ENCODE data around the gene ZNF48. TPM values are rescaled to one million over a fixed set of nuclear protein-coding genes. Genes with fewer than 3 reads are reported as not detected.

The ZNF48 gene
- total RNA-seq, 8 experiments from 2014 or later, result 2.2 to 49.5 (median 18.4) TPM

DNA sequence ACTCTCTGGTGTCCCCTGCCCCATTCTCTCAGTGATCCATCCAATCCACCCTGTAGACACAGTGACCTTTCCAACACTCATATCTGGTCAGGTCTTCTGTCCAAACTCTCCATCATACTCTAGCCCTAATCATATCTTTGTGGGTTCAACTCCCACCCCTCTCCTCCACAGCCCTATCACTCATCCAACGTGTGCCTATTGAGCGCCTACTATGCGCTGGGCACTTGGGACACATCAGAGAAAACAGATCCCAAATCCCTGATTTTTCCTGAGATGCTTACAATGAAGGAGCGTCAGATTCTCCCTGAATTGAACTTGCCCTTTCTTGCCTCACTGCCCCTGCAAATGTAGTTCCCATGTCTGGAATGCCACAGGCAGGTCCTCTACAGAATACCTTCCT lies 32.8 kb downstream of the ZNF48 start:
- no peak overlapping the region for H3K4me3 ChIP-seq
- no peak overlapping the region for H3K27ac ChIP-seq
- 80 to 100% (median 97%) methylated on average over 1 to 4 of the region's 4 CpGs; no CpG with 5 or more reads in 3 of the 10 experiments for WGBS, 10 experiments
- in situ Hi-C loops (cut with MboI; ENCODE audit: low pct_unique_long_range_greater_than_20kb in 2 of 9, low sequenced_read_pairs in 9 of 9, unreplicated experiment in 9 of 9), result loop anchor here in 5 of 9 experiments (25.0 kb wide), 1 partner anchor 209 kb away; no protein-coding TSS in a partner anchor
- no peak for ATAC-seq (replicated peaks in 6 of 8)
- H3K4me1 ChIP-seq (replicated peaks in 1 of 2), result peaks cover 10 to 16% of the 10 kb centered on the region in 2 donors

DNA sequence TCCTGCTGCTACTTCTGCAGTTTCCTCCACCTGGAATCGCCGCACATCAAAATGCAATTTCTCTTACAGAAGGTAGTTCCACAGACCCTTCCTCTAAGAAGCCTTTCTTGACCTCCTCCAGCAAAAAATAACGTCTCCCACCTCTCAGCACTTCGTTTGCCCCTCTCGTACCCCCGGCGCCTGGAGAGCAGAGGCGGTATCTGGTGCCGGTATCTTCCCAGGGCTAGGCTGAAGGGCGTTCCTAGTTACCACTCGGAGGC lies 34.1 kb downstream of the ZNF48 start:
- WGBS, 10 experiments, result 0 to 24% (median 7%) methylated on average over 2 to 8 of the region's 11 CpGs; no CpG with 5 or more reads in 3 of the 10 experiments
- H3K4me1 ChIP-seq (replicated peaks in 1 of 2), result peaks cover 10 to 16% of the 10 kb centered on the region in 2 donors
- H3K4me3 ChIP-seq, result peak overlapping the region; percentile 54 to 70 (median 56)
- in situ Hi-C loops (cut with MboI; ENCODE audit: low pct_unique_long_range_greater_than_20kb in 2 of 9, low sequenced_read_pairs in 9 of 9, unreplicated experiment in 9 of 9), result loop anchor here in 5 of 9 experiments (25.0 kb wide), 1 partner anchor 208 kb away; no protein-coding TSS in a partner anchor
- no peak overlapping the region for H3K27ac ChIP-seq
- ATAC-seq (replicated peaks in 6 of 8), result peak in 2 of 8 experiments; percentile 6 to 20

DNA sequence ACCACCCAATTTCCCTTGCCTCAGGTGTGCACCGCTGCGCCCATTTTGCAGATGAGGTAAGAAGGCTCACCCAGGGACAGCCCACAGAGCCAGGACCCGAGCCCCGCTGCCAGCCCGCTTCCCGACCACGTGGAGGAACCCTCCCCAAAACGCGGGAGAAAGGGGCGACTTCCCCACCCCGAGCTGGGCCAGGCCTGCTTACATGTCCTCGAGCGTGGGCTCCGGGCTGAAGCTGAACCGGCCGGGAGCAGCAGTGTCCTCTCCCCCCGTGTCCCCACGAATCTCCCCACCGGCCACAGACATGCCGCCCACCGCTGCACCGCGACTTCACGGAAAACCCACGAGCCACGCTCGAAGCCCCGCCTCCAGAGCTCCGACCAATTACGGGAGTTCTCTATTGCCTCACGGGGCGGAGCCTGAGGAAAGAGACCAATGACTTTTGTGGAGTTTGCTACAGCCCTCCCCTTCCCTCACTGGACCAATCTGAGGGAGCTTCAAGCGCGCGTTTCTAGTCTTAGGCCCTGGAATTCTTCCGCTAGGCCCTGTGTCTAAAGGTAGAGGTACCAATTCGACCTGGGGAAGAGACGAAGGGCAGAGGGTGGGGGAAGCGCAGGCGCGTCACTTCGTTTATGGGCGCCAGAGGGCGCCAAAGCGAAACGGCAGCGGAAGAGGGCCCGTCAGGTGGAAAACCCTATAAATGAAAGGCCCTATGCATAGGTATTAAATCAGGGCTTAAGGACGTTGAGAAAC lies 34.6 kb downstream of the ZNF48 start, which contains the start of gene DCTPP1:
Gene DCTPP1 (minus strand): TSS at position 353 of the 750 bp plus-strand sequence. CDS start 50 bp downstream, at position 303.
- Histone ChIP-seq H3K4me3 (peak within 1 kb of the TSS; percentile 54 to 70 (median 56)), H3K4me1 (replicated peaks in 1 of 2) (peaks cover 10 to 16% of the 10 kb centered on the region in 2 donors), H3K27ac (peak within 1 kb of the TSS; percentile 78 to 79)
- ATAC-seq (replicated peaks in 6 of 8), result peak; percentile 97 to 99 (median 98)
- in situ Hi-C loops (cut with MboI; ENCODE audit: low pct_unique_long_range_greater_than_20kb in 2 of 9, low sequenced_read_pairs in 9 of 9, unreplicated experiment in 9 of 9), result loop anchor here in 5 of 9 experiments (25.0 kb wide), 1 partner anchor 207 kb away; no protein-coding TSS in a partner anchor
- 0 to 39% (median 0%) methylated on average over 3 to 21 of the region's 49 CpGs; no CpG with 5 or more reads in 5 of the 10 experiments for WGBS, 10 experiments

DNA sequence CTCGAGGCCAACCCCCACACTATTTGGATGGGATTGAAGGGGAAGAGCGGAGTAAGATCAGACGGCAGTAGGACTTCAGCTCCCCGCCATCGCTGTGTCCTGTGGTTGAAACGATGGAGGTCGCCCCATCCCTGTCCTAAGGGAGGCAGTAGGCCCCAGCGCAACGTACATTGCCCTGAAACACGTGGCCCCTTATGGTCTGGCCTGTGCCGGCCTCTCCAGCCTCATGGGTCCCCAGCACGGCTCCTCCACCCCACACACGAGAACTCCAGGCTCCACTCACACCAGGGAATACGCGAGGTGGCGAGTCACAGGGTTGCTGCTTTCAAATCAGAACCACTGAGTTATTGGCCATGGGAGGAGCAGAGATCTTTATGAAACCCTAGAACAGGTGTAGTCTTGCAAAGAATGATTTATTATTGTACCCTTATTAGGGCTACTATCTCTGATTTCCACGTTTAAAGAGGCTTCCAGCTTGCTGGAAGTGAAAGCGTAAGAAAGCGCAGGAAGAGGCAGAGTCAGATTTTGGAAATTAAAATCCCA lies 35.3 kb downstream of the ZNF48 start:
- H3K27ac ChIP-seq, result peak overlapping the region; percentile 78 to 79
- in situ Hi-C loops (cut with MboI; ENCODE audit: low pct_unique_long_range_greater_than_20kb in 2 of 9, low sequenced_read_pairs in 9 of 9, unreplicated experiment in 9 of 9), result loop anchor here in 5 of 9 experiments (25.0 kb wide), 1 partner anchor 207 kb away; no protein-coding TSS in a partner anchor
- 28 to 100% (median 84%) methylated on average over 2 to 12 of the region's 19 CpGs; no CpG with 5 or more reads in 1 of the 10 experiments for WGBS, 10 experiments
- peak overlapping the region; percentile 11 to 70 (median 56) for H3K4me3 ChIP-seq
- peak; percentile 16 to 72 (median 50) for ATAC-seq (replicated peaks in 6 of 8)
- peaks cover 10 to 16% of the 10 kb centered on the region in 2 donors for H3K4me1 ChIP-seq (replicated peaks in 1 of 2)

DNA sequence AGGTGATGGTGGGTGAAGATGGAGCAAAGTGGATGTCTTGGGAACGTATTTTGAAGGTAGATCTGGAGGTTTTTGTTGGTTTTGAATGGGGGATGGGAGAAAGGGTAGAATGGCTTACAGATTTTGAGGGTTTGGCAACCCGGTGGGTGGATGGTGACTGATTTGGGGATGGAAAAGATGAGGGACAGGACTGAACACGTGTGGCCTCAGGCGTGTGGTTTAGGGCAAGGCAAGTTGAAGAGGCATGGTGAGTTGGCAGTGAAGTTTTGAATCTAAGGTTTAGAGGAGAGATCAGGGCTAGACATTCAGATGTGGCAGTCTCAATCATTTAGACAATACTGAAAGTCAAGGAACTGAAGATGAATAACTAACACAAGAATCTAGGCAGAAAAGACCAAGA lies 39.6 kb downstream of the ZNF48 start:
- in situ Hi-C loops (cut with MboI; ENCODE audit: low pct_unique_long_range_greater_than_20kb in 2 of 9, low sequenced_read_pairs in 9 of 9, unreplicated experiment in 9 of 9), result loop anchor here in 5 of 9 experiments (25.0 kb wide), 1 partner anchor 202 kb away; no protein-coding TSS in a partner anchor
- 10 to 71% (median 55%) methylated on average over 1 to 4 of the region's 4 CpGs; no CpG with 5 or more reads in 2 of the 10 experiments for WGBS, 10 experiments

DNA sequence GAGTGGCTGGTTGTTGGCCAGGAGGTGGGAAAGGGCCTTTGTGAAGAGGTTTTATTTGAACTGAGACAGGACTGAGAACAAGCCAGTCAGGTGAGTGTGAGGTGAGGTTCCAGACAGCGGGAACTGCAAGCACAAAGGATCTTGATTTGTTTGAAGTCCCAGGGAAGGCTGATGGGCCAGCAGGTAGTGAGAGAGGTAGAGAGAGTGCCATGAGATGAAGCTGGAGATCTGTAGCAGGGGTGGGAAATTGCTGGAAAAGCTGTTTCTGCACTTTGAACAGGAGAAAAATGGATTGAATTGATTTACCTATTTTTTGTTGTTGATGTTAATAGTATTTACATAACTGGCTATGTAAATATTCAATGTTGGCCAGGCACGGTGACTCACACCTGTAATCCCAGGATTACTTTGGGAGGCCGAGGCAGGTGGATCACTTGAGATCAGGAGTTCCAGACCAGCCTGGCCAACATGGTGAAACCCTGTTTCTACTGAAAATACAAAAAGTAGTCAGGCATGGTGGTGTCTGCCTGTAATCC lies 42.4 kb downstream of the ZNF48 start:
- 0 to 83% (median 67%) methylated on average over 1 to 3 of the region's 3 CpGs; no CpG with 5 or more reads in 5 of the 10 experiments for WGBS, 10 experiments
- Histone ChIP-seq H3K27ac (no peak overlapping the region), H3K4me1 (replicated peaks in 1 of 2) (no peaks in the 10 kb centered on the region), H3K4me3 (no peak overlapping the region)
- no peak for ATAC-seq (replicated peaks in 6 of 8)
- in situ Hi-C loops (cut with MboI; ENCODE audit: low pct_unique_long_range_greater_than_20kb in 2 of 9, low sequenced_read_pairs in 9 of 9, unreplicated experiment in 9 of 9), result loop anchor here in 5 of 9 experiments (25.0 kb wide), 1 partner anchor 200 kb away; no protein-coding TSS in a partner anchor

More for the DNA sequence above, 39.6 kb downstream of the ZNF48 start:
- no peak for ATAC-seq (replicated peaks in 6 of 8)
- Histone ChIP-seq H3K4me3 (no peak overlapping the region), H3K27ac (no peak overlapping the region), H3K4me1 (replicated peaks in 1 of 2) (peaks cover 6 to 8% of the 10 kb centered on the region in 2 donors)

DNA sequence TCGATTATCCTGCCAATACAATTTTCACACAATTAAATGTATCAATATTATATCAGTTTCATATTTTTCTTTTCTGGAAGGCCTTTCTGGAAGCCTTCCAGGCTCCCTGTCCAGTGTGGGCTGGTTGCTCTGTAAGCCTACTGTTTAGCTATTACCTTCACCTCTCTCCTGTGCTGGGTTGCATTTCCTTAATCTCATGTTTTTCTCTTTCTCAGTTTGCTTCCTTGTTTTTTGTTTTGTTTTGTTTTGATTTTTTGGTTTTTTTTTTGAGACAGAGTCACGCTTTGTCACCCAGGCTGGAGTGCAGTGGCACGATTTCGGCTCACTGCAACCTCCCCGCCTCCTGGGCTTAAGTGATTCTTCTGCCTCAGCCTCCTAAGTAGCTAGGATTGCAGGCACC lies 43.6 kb downstream of the ZNF48 start:
- in situ Hi-C loops (cut with MboI; ENCODE audit: low pct_unique_long_range_greater_than_20kb in 2 of 9, low sequenced_read_pairs in 9 of 9, unreplicated experiment in 9 of 9), result loop anchor here in 5 of 9 experiments (25.0 kb wide), 1 partner anchor 198 kb away; no protein-coding TSS in a partner anchor
- WGBS, 10 experiments, result 23 to 96% (median 80%) methylated on average over 1 to 5 of the region's 5 CpGs; no CpG with 5 or more reads in 1 of the 10 experiments

DNA sequence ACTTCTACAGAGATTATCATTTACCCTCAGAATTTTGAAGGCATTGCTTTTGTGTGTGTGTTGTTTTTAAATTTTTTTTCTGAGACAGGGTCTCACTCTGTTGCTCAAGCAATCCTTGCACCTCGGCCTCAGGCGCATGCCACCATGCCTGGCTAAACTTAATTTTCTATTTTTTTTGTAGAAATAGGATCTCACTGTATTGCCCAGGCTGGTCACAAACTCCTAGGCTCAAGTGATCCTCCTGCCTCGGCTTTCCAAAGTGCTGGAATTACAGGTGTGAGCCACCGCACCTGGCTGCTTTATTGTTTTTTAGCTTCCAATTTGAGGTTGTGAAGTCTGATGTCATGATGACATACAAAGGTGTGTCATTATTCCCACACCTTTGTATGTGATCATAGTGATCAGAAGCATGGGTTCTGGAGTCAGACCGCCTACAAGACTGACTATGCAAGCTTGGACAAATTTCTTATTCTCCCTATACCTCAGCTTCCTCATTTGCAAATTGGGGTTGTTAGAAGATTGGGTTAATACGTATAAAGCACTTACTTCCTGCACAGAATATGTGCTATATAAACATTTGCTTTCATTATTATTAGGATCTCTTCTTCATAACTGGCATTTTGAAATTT lies 44.6 kb downstream of the ZNF48 start:
- 57 to 89% (median 78%) methylated on average over 1 to 6 of the region's 6 CpGs; no CpG with 5 or more reads in 1 of the 10 experiments for WGBS, 10 experiments
- in situ Hi-C loops (cut with MboI; ENCODE audit: low pct_unique_long_range_greater_than_20kb in 2 of 9, low sequenced_read_pairs in 9 of 9, unreplicated experiment in 9 of 9), result loop anchor here in 5 of 9 experiments (25.0 kb wide), 1 partner anchor 197 kb away; no protein-coding TSS in a partner anchor

More for the DNA sequence above, 43.6 kb downstream of the ZNF48 start:
- H3K4me3 ChIP-seq, result no peak overlapping the region
- ATAC-seq (replicated peaks in 6 of 8), result no peak
- H3K27ac ChIP-seq, result no peak overlapping the region
- H3K4me1 ChIP-seq (replicated peaks in 1 of 2), result peaks cover 0 to under 1% of the 10 kb centered on the region in 2 donors

DNA sequence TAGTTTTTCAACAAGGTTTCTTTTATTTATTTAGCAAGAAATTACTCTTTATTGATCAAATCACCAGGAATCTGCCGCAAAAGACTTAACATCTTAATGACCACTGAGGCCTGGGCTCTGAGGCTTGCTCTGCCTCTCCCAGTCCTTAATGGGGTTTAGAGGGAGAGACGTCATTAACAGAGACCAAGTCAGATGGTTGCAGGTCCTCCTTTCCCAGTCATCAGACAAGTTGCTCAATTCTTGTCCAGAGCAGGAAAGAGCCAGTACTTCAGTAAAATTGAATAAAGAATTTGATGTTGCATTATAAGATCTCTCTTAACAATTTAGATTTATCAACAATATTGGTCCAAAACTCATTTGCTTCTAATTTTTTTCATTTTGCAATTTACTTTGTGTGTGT lies 48.4 kb downstream of the ZNF48 start:
- peaks cover 14% of the 10 kb centered on the region in 2 donors for H3K4me1 ChIP-seq (replicated peaks in 1 of 2)
- WGBS, 10 experiments, result 79 to 100% (median 87%) methylated on average over 1 to 2 of the region's 2 CpGs; no CpG with 5 or more reads in 2 of the 10 experiments
- in situ Hi-C loops (cut with MboI; ENCODE audit: low pct_unique_long_range_greater_than_20kb in 2 of 9, low sequenced_read_pairs in 9 of 9, unreplicated experiment in 9 of 9), result loop anchor here in 5 of 9 experiments (25.0 kb wide), 1 partner anchor 194 kb away; no protein-coding TSS in a partner anchor
- ATAC-seq (replicated peaks in 6 of 8), result no peak
- H3K4me3 ChIP-seq, result peak overlapping the region in 2 of 5 donors; percentile 57 to 81
- H3K27ac ChIP-seq, result no peak overlapping the region

More for the DNA sequence above, 44.6 kb downstream of the ZNF48 start:
- Histone ChIP-seq H3K4me1 (replicated peaks in 1 of 2) (peaks cover 8 to 10% of the 10 kb centered on the region in 2 donors), H3K4me3 (no peak overlapping the region), H3K27ac (no peak overlapping the region)
- no peak for ATAC-seq (replicated peaks in 6 of 8)

DNA sequence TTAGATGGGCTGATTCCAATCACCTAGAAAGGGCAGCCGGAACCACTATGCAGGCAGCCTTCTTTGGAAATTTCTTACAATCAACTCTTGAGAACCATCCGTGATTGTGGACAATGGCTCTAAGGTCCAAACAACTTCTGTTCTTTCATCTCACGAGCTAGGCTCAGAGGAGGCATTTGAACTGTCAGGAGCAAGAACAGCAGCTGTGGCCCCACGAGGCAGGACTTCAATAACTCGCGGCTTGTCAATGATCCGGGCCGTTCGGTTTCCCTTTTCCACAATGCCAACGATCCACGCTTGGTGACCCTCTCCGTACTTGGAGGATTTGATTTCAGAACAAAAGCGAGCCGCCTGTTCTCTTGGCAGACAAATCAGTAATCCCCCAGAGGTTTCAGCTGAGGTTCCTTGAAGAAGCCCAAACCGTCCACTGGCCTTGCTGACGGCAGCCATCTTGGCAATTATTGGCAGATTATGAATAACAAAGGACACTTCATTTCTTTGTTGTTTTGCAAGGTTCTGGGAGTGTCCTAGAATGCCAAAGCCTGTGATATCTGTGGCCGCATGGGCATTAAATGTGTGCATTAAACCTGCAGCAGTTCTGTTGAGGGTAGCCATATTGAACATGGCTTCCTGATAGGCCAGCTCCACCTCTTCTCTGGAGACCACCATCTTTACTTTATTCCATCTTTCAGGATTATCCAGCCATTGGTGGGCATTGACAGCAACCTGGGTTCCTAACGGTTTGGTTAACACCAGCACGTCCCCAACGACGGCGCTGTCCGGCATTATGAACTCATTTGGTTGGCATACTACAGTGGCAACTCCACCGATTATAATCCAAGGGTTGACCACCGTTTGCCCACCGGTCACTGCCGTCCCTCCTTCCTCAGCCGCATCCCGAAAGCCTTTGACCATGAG lies 49.3 kb downstream of the ZNF48 start:
- H3K4me3 ChIP-seq, result peak overlapping the region; percentile 57 to 90 (median 78)
- H3K4me1 ChIP-seq (replicated peaks in 1 of 2), result peaks cover 14% of the 10 kb centered on the region in 2 donors
- in situ Hi-C loops (cut with MboI; ENCODE audit: low pct_unique_long_range_greater_than_20kb in 2 of 9, low sequenced_read_pairs in 9 of 9, unreplicated experiment in 9 of 9), result loop anchor here in 5 of 9 experiments (25.0 kb wide), 1 partner anchor 193 kb away; no protein-coding TSS in a partner anchor
- ATAC-seq (replicated peaks in 6 of 8), result no peak
- WGBS, 10 experiments, result 74 to 97% (median 92%) methylated on average over 2 to 16 of the region's 29 CpGs
- H3K27ac ChIP-seq, result peak overlapping the region; percentile 92 to 96

DNA sequence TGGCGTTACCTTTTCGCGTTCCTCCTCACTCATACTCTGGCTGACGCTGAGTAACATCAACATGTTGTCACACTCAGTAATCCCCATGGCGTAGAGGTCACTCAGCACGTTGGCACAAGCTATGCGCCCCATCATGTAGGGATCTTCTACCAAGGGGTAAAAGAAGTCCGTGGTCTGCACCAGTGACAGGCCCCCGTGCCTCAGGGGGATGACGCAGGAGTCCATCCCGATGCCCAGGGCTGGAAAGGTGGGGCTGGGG lies 49.9 kb downstream of the ZNF48 start:
- in situ Hi-C loops (cut with MboI; ENCODE audit: low pct_unique_long_range_greater_than_20kb in 2 of 9, low sequenced_read_pairs in 9 of 9, unreplicated experiment in 9 of 9), result loop anchor here in 5 of 9 experiments (25.0 kb wide), 1 partner anchor 192 kb away; no protein-coding TSS in a partner anchor
- H3K27ac ChIP-seq, result peak overlapping the region; percentile 92 to 96
- WGBS, 10 experiments, result 28 to 100% (median 71%) methylated on average over 2 to 6 of the region's 11 CpGs; no CpG with 5 or more reads in 3 of the 10 experiments
- peak overlapping the region; percentile 57 to 90 (median 78) for H3K4me3 ChIP-seq
- peaks cover 14% of the 10 kb centered on the region in 2 donors for H3K4me1 ChIP-seq (replicated peaks in 1 of 2)
- no peak for ATAC-seq (replicated peaks in 6 of 8)

Measured in motor neuron (in vitro differentiated cells).